Heart right ventricle (tissue), 16 donors: ENCODE measurements around the gene NIN. TPM values are rescaled to one million over a fixed set of nuclear protein-coding genes. Genes with fewer than 3 reads are reported as not detected.

Experiments
- ATAC-seq, 8 donors: fragments of 200-7000 bp; cut with Tn5 transposase; one replicate each; pipeline ENCODE4 v1.9.1; 2020; ENCODE audit warnings: mild to moderate bottlenecking in 8 of 8, moderate library complexity in 8 of 8, moderate number of reproducible peaks in 1 of 8
- DNase-seq, 2 donors: peaks; one replicate each; pipeline ENCODE4 v3.0.0-alpha.2; 2020
- H3K27ac ChIP-seq, 10 donors: fragments of 200-600 bp; sonication (generic) in 2 of 10; one replicate each; pipeline versions ENCODE4 v1.5.0 to v1.8.0; 2020 to 2022; ENCODE audit warnings: mild to moderate bottlenecking in 3 of 10
- H3K27me3 ChIP-seq, 7 donors: fragments of 200-600 bp; one replicate each; pipeline ENCODE4 v1.8.0; 2021 to 2022; ENCODE audit warnings: mild to moderate bottlenecking in 2 of 7
- H3K36me3 ChIP-seq, 9 donors: fragments of 200-600 bp; sonication (generic) in 1 of 9; one replicate each; pipeline versions ENCODE4 v1.5.0 to v1.8.0; 2020 to 2022; ENCODE audit warnings: mild to moderate bottlenecking in 2 of 9
- H3K4me1 ChIP-seq, 9 donors: fragments of 200-600 bp; sonication (generic) in 1 of 9; one replicate each; pipeline versions ENCODE4 v1.5.0 to v1.8.0; 2020 to 2022; ENCODE audit warnings: mild to moderate bottlenecking in 4 of 9
- H3K4me3 ChIP-seq, 10 donors: fragments of 200-600 bp; sonication (generic) in 2 of 10; one replicate each; pipeline versions ENCODE4 v1.5.0 to v1.8.0; 2020 to 2022; ENCODE audit warnings: mild to moderate bottlenecking in 7 of 10, moderate library complexity in 2 of 10
- H3K9me3 ChIP-seq, 11 donors: fragments of 200-600 bp in 10 of 11; sonication (generic) in 2 of 11; one replicate each; pipeline versions ENCODE4 v1.5.0 to v1.8.0; 2013 to 2022; ENCODE audit warnings: mild to moderate bottlenecking in 2 of 11, control low read depth in 1 of 11, moderate library complexity in 1 of 11
- WGBS, 2 donors: extraction: QIAGEN DNeasy Blood & Tissue Kit; methylation state at CpG; one replicate each; pipeline ENCODE4 v1.1.7; 2013; ENCODE audit warnings: inconsistent platforms in 1 of 2; 5-methylcytosine and 5-hydroxymethylcytosine counted together
- intact Hi-C, 10 donors: fragments of 100-400 bp; cut with DNase I; formaldehyde crosslinking; loops; one replicate each; pipeline versions ENCODE4 v1.11.1 to v1.14.2; 2022
- polyA plus RNA-seq, 2 donors: library from polyadenylated mRNA; stranded (reverse); fragments of 200-250 nt; gene quantifications; one replicate each; pipeline ENCODE4 v1.2.3, GENCODE V29; 2013
- total RNA-seq, 10 donors: library from RNA; stranded (reverse); fragmentation: NEBNext Ultra II Directional in 3 of 10; extraction: Animal tissue kit (Norgen Biotek cat#: 25700) in 3 of 10; gene quantifications; one replicate each; pipeline versions ENCODE4 v1.2.1 to v1.2.4, GENCODE V29; 2021 to 2023
- TF ChIP-seq, protein P1 (sequence below), 9 donors: fragments of 200-600 bp; sonication (generic) in 2 of 9; IDR thresholded peaks; one replicate each; pipeline versions ENCODE4 v1.5.0 to v1.8.0; 2021 to 2022; ENCODE audit warnings: antibody characterized with exemption in 9 of 9, mild to moderate bottlenecking in 5 of 9, moderate library complexity in 1 of 9
- donor health status: Arrhythmogenic right ventricular cardiomyopathy.
- donor health status: ischemic (EF 13 %, LVEDD 7.1; RV severe dilation, severe dysfunction).
- donor health status: healthy with polysubstance abuse.
- donor health status: DM: no; HTN: yes; CAD: no.
- donor health status: DM: no; HTN: no; CAD: no.
- donor health status: ischemic (EF 25% LVEDD 6.9; RV normal size, moderate dysfunction).
- donor health status: ischemic (EF 25% LVEDD 5.7; RV mildly dilated, moderate dysfunction).
- donor health status: healthy.
- donor health status: DM: yes; HTN: yes; CAD: no.
- donor health status: Ischemic cardiomyopathy.
- donor health status: ischemic (EF 35%, LVEDD 5.7; RV mildly dilated, moderate dysfunction).
- donor health status: nonischemic (EF 11% LVEDD 7.7; RV severe dilation, severe dysfunction).
- donor health status: DM: yes; HTN: yes; CAD: no.
- donor health status: PGD.
- donor health status: ischemic (EF 29% LVEDD 5.4; RV normal size, mild dysfunction).
- donor health status: nonischemic (EF 23%, LVEDD 6.1; RV moderate dilation, normal function).

Gene NIN
- total and polyA plus RNA-seq, 12 donors: 4.0 to 38.7 (median 25.1) TPM

DNA sequence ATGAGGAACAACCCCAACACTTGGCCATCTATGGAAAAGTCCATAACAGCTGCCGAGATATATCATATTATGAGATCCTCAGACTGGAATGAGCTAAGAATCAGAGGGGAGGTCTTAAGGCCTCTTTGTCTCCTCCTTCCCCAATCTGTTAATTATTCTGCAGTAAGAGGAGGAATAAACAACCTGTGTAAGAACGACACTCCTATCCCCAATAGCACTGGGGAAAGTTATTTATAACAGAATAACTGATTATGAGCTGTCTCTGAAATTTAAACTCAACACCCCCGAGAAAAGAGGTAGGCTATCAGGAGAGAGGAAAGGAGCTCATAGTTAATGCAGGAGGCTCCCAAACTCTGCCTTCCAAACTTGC, 68.0 kb downstream of the NIN start:
- Histone ChIP-seq H3K9me3 (no peaks in the 10 kb centered on the region), H3K4me3 (no peak overlapping the region), H3K36me3 (peaks cover 0 to 98% (median 65%) of the 10 kb centered on the region in 9 donors), H3K27me3 (no peaks in the 10 kb centered on the region), H3K27ac (peak overlapping the region in 2 of 10 donors; percentile 11 to 53), H3K4me1 (peaks cover 0 to 17% (median 7%) of the 10 kb centered on the region in 9 donors)
- no peak for ATAC-seq
- no peak for DNase-seq
- 47 to 59% methylated on average over 3 of the region's 3 CpGs for WGBS, 2 donors
- TF ChIP-seq, protein P1, sequence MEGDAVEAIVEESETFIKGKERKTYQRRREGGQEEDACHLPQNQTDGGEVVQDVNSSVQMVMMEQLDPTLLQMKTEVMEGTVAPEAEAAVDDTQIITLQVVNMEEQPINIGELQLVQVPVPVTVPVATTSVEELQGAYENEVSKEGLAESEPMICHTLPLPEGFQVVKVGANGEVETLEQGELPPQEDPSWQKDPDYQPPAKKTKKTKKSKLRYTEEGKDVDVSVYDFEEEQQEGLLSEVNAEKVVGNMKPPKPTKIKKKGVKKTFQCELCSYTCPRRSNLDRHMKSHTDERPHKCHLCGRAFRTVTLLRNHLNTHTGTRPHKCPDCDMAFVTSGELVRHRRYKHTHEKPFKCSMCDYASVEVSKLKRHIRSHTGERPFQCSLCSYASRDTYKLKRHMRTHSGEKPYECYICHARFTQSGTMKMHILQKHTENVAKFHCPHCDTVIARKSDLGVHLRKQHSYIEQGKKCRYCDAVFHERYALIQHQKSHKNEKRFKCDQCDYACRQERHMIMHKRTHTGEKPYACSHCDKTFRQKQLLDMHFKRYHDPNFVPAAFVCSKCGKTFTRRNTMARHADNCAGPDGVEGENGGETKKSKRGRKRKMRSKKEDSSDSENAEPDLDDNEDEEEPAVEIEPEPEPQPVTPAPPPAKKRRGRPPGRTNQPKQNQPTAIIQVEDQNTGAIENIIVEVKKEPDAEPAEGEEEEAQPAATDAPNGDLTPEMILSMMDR (IDR thresholded peaks at IDR 0.05): no peak
- intact Hi-C loops: loop anchor here in 1 of 10 donors (5.0 kb wide), 1 partner anchor 36 kb away; no protein-coding TSS in a partner anchor

DNA sequence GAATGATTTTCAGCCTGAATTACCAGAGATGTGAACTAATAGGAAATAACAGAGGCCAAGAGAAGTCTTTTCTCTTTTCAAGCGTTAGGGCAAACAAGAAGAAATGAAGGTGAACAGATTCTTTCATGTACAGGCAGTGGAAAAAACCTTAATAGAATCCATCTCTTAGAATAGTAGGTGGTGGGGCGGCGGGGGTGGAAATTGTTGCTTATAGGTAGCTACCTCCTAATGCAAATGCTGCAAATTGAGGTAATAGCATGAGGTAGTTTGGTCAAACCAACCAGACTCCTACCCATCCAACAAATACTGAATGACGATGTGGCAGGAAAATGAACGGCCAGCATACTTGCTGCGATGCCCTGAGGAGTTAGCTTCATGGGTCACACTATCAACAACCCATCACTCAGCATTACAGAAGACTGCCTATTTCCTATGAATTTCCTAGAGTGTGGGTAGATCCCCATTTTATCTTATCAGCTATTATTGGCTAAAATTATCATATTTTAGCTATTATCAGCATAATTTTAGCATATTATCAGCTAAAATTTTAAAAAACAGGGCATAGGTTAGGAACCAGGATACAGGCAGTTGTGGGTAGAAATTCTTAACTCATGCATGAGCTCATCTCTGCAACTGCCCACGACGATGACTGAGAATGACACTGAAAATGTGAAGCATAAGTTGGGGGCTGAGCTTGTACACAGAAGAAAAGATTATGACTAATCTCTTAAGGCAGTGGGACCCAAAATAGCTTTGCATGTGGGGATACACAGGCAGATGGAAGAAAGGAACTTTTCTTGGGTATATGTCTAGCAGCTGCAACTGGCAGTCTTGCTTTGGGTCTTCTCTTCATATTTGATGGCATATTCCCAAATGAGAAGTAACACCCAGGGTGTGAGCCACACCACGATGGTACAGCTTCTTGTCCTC, 68.7 kb downstream of the NIN start:
- WGBS, 2 donors: 86% methylated on average over 9 of the region's 9 CpGs
- H3K27ac ChIP-seq: peak overlapping the region in 2 of 10 donors; percentile 11 to 53
- ATAC-seq (no peak), DNase-seq (no peak)
- TF ChIP-seq, protein P1 (IDR thresholded peaks at IDR 0.05): no peak
- no peaks in the 10 kb centered on the region for H3K9me3 ChIP-seq
- peaks cover 0 to 100% (median 71%) of the 10 kb centered on the region in 9 donors for H3K36me3 ChIP-seq
- no peaks in the 10 kb centered on the region for H3K27me3 ChIP-seq
- intact Hi-C loops: loop anchor here in 1 of 10 donors (5.0 kb wide), 1 partner anchor 35 kb away; no protein-coding TSS in a partner anchor
- no peak overlapping the region for H3K4me3 ChIP-seq
- peaks cover 0 to 17% (median 7%) of the 10 kb centered on the region in 9 donors for H3K4me1 ChIP-seq

DNA sequence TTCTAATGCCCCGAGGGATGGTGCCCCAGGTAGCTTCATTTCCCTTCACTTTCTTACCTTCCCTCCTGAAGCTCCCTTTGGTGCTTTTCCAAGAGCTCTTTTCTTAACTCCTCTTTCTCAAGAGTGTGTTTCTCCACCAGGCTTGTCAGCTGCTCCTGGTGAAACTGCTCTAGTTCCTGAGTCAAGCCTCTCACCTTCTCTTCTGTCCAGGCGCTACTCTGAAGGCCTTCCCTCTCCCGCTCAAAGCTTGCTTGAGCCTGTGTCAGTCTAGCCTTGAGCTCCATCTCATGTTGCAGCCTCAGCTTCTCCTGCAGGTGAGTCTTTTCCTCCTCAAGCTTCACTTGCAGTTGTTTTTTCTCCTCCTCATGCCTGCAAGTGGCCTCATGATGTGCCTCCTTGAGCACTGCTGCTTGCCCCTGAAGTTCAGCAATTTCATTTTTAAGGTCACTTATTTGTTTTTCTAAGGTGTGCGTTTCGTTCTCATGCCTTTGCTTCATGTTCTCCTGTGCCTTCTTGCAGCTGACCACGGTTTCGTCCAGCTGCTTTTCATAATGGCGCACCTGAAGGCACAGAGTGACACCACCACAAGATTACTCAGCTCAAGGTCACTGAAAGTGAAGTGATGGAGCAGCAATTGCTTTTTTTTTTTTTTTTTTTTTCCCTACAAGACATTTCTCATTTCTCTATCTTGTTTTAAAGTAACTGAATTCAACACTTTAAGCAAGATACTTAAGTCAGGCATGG, 71.0 kb downstream of the NIN start:
- Histone ChIP-seq H3K4me3 (no peak overlapping the region), H3K27me3 (no peaks in the 10 kb centered on the region), H3K4me1 (peaks cover 0 to 7% (median 0%) of the 10 kb centered on the region in 9 donors), H3K27ac (peak overlapping the region in 2 of 10 donors; percentile 52 to 55), H3K36me3 (peaks cover 0 to 100% (median 65%) of the 10 kb centered on the region in 9 donors), H3K9me3 (no peaks in the 10 kb centered on the region)
- TF ChIP-seq, protein P1 (IDR thresholded peaks at IDR 0.05): no peak
- DNase-seq (no peak), ATAC-seq (no peak)
- intact Hi-C loops: loop anchor here in 1 of 10 donors (5.0 kb wide), 1 partner anchor 33 kb away; no protein-coding TSS in a partner anchor
- 96 to 97% methylated on average over 8 of the region's 8 CpGs for WGBS, 2 donors

DNA sequence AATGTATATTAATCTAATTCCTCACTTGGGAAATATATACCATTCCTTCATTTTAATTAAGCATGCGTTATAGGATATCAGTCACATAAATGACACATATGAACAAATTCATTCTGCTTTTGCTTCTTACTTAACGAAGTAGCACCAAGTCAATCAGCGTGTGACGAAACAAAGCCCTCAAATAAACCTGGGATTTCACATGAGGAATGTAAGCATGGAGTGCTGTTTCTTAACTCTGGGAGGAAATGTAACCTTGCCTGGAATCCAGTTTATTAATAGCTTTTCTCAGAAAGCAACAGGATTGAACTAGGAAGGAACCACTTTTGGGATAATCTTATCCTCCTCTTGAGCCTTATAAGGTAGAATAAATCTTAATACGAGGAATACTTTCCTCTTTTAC, 72.0 kb downstream of the NIN start:
- ATAC-seq (peak in 2 of 8 donors; percentile 22 to 54), DNase-seq (no peak)

More for the DNA sequence above, 72.0 kb downstream of the NIN start:
- H3K4me3 ChIP-seq: no peak overlapping the region
- 80 to 82% methylated on average over 5 of the region's 5 CpGs for WGBS, 2 donors
- no peaks in the 10 kb centered on the region for H3K9me3 ChIP-seq
- intact Hi-C loops: no loop called here
- peaks cover 0 to 7% (median 0%) of the 10 kb centered on the region in 9 donors for H3K4me1 ChIP-seq
- TF ChIP-seq, protein P1 (IDR thresholded peaks at IDR 0.05): no peak
- no peaks in the 10 kb centered on the region for H3K27me3 ChIP-seq
- peaks cover 0 to 100% (median 60%) of the 10 kb centered on the region in 9 donors for H3K36me3 ChIP-seq
- peak overlapping the region in 6 of 10 donors; percentile 8 to 63 (median 50) for H3K27ac ChIP-seq
